Measurements from ENCODE around the gene UNC5A.

DNA sequence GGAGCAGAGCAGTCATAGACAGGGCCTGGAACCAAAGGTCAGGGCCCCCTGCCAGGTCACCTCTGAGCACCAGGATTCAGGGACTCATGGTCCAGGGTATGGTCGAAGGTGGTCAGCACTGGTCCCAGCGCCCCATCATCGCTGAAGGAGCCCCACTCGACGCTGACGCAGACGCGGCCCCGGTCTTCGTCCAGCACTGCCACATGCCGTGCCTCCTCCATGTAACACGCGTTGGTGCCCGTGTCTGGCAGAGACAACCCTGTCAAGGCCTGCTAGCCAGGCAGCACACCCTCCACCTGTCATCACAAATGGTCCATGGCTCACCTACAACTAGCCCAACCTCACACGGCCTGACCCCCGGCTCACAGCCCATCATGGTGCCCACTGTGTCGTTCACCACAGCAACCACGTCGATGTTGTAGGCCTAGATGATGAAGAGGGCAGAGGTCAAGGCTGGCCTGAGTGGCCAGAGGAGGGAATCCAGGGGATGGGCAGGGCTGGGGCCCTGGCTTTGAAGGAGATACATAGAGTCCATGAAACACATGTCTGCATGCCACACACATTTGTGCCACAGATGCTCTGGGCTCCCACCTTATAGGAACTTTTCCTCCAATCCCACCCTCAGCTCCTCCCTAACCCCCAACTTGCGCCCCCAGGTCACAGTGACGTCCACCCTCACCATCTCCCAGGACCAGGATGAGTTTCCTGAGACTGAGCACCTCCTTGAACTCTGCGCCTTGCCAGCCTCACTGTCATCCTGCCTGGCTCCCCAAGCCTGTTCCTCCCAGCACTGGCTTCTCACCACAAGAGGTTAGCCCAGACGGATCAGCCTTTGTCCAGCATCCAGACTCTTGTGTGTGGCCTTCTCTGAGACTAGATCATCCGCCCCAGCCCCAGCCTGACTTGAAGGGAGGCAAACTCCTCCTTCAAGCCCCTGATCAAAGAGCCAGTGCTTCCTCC is 79.2 kb downstream of the UNC5A start:
- TF ChIP-seq POLR2AphosphoS5 (IDR thresholded peaks at IDR 0.05; ENCODE audit: insufficient read depth in 1 of 2, low read depth in 1 of 2) = no peak
- TF ChIP-seq, protein P1, sequence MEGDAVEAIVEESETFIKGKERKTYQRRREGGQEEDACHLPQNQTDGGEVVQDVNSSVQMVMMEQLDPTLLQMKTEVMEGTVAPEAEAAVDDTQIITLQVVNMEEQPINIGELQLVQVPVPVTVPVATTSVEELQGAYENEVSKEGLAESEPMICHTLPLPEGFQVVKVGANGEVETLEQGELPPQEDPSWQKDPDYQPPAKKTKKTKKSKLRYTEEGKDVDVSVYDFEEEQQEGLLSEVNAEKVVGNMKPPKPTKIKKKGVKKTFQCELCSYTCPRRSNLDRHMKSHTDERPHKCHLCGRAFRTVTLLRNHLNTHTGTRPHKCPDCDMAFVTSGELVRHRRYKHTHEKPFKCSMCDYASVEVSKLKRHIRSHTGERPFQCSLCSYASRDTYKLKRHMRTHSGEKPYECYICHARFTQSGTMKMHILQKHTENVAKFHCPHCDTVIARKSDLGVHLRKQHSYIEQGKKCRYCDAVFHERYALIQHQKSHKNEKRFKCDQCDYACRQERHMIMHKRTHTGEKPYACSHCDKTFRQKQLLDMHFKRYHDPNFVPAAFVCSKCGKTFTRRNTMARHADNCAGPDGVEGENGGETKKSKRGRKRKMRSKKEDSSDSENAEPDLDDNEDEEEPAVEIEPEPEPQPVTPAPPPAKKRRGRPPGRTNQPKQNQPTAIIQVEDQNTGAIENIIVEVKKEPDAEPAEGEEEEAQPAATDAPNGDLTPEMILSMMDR (IDR thresholded peaks at IDR 0.05) = no peak
- no peak for TF ChIP-seq POLR2A (IDR thresholded peaks at IDR 0.05)
